Activated CD4-positive, alpha-beta T cell treated with anti-CD3 and anti-CD28 coated beads for 1 hour (primary cell): ENCODE data around the gene FCGR2B.
"Not testable (repeated sequence)": the region's sequence is repeated elsewhere in the genome, so short reads cannot be mapped to it uniquely, and the experiment has no call there.

Experiments
- DNase-seq: peaks from one replicate; pipeline ENCODE4 v3.0.0-alpha.2; 2020

The FCGR2B gene

GRCh38 chr1:161647507-161648360, 15.2 kb upstream of the FCGR2B start:
- not testable (repeated sequence) for DNase-seq

DNA sequence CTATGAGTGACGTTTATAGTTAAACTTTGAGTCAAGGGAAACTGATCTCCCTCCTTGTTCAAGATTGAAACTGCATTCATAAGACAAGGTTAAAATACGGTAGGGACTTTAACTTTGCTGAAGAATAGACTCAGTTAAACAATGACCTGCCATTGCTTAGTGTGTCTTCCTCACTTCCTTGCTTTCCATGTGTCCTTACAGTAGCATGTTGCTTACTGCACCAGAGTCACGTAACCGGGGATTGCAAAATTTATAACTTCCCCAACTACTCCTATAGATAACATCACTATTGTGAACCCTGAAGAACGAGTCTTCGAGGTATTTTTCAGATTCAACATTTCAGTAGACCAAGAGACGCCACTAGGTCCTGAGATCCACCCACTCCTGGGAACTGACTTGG, 9.4 kb upstream of the FCGR2B start:
- DNase-seq: not testable (repeated sequence)

DNA sequence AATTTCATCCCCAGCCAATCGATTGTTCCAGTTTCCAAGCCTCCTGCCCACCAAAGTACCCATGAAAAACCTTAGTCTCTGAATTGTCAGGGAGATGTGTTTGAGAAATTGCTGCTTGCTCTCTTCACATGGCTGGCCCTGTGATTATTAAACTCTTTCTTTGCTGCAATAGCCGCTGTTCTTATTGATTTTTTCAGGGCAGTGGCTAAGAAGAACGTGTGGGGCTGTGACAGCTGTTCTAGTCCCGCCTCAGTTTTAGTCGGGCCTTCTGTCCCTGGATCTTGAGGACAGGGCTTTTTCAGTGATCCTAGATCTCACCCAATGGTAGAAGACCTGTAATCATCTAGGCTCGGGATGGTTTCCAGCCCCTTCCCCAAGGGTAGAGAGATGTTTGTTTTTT, 9.0 kb upstream of the FCGR2B start:
- DNase-seq: not testable (repeated sequence)

DNA sequence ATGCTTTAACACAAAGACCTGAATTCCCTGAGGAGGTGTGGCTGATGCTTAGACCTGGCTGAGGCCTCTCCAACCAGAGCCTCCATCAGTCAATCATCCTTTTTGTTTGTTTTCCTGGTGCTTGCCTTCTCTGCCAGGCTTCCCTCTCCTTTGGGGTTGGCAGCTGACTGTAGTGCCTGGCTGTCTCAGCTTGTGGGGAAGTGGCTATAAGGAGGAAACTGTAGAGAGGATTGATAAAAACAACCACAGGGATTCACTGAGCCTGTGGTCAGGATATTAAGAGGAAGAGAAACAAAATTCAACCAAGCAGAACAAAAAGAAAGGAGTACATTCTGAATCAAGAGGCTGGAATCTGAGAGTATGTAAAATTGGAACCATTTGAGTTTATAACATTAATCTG, 4.4 kb upstream of the FCGR2B start:
- not testable (repeated sequence) for DNase-seq

DNA sequence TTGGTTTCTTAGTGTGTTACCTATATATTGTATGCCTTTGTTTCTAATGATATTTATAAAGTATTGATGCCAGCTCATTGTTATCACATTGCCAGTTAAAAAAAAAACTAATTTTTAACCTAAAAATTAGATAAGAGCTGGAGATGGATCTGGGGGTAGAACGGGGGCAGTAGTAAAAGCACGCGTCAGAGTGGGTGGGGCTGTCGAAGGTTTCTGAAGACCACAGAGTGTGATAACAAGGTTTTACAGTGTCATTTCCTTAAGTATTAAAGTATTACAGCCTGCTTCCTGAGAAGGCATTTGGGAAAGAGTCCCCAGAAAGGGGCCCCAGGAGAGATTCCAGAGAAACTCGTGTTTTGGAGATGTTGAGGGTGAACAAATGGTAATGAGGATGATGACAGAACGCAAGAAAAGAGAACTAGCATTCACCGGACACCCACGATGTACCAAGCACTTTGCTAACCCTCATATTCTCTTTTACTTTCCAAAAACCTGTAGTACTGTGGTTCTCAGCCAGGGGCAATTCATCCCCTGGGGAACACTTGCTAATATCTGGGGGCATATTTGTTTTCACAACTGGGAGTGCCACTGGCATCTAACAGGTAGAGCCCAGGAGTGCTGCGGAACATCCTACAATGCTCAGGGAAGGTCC, 1.2 kb upstream of the FCGR2B start:
- not testable (repeated sequence) for DNase-seq

- not testable (repeated sequence) for DNase-seq
Observed at GRCh38 chr1:161663569-161663968, 626 bp downstream of the FCGR2B start.

- DNase-seq: not testable (repeated sequence)
Observed at GRCh38 chr1:161664689-161665088, 1.7 kb downstream of the FCGR2B start.

DNA sequence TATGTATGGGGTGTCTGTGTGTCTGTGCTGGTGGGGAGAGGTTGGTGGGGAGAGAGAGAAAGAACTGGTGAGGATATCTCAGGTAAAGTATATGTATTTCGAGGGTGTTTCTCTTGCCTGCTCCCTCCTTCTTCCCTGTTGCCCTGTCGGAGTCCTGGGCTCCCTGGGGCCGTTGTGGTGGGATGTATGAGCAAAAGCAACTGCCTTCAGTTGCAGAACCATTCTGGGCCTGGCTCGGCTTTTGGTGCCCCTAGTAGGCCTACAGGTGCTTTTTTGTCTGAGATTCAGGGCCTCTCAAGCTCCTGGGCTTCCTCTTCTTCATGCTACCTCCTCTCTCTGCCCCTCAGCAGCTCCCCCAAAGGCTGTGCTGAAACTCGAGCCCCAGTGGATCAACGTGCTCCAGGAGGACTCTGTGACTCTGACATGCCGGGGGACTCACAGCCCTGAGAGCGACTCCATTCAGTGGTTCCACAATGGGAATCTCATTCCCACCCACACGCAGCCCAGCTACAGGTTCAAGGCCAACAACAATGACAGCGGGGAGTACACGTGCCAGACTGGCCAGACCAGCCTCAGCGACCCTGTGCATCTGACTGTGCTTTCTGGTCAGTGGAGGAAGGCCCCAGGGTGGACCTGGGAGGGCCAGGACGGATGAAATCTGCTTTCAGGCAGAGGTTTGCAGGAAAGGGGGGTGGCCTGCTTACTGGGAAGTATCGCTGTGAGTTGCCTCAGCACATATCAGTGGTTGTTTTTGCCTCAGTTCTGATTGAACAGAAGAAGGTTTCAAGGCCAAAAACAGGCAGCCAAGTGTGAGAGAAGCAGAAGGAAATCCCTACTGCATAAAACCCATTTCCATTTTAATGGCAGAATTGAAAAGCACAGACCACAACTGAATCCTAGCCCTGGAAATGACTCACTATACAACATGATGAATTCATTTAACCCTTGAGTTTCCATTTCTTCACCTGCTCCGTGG, 8.4 kb downstream of the FCGR2B start:
- not testable (repeated sequence) for DNase-seq

DNA sequence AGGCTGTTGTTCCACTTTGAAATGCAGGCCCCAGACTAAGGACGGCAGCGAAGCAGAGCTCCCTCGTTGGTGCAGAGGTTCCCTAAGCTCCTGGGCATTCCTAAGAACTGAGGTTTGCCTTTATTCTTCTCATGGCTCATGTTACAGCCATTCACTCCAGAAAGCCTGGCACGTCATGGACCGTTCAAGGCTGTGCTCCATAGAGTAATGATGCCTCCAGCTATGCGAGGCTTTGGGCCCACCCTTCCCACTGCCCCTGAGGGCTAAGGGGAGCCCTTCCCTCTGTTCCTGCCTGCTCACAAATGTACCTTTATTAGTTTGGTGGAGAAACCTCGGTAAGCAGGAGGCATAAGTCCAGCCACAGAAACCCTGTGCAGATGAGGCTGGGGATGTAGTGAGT, 10.5 kb downstream of the FCGR2B start:
- DNase-seq: not testable (repeated sequence)

DNA sequence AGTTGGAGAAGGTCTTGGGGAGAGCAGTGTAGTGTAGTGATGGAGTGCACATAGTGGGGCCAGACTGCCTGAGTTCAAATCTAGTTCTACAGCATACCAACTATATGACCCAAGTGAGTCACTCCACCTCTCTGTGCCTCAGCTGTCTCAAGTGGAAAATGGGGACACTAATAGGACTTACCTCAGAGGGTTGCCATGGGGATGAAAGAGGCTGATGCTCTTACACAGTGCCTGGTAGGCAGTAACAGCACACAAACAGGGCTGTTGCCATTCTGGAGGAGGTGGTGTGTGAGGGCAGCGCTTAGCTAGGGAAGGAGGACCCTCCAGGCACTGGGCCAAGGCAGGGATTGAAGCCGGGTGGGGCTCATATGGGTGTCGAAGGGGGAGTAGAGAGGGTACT, 11.5 kb downstream of the FCGR2B start:
- not testable (repeated sequence) for DNase-seq

- not testable (repeated sequence) for DNase-seq
Observed at GRCh38 chr1:161674908-161675307, 12.0 kb downstream of the FCGR2B start.

DNA sequence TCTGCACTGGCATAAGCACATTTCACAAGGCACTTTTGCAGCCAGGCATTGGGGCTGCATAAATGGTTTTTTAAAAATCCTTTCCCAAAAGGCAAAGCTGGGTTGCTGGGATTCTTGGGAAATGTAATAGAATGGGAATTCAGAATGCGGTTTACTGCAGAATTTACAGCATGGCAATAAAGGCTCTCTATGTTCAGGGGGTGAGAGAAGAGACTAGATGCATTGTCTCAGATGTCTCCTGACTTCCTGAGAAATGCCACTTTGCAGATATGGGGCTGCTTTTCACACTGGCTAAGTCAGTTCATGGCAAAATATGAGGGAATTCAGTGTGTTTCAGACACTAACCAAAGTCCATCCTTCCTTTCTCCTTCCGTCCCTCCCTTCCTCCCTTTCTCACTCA, 13.5 kb downstream of the FCGR2B start:
- no peak for DNase-seq

DNA sequence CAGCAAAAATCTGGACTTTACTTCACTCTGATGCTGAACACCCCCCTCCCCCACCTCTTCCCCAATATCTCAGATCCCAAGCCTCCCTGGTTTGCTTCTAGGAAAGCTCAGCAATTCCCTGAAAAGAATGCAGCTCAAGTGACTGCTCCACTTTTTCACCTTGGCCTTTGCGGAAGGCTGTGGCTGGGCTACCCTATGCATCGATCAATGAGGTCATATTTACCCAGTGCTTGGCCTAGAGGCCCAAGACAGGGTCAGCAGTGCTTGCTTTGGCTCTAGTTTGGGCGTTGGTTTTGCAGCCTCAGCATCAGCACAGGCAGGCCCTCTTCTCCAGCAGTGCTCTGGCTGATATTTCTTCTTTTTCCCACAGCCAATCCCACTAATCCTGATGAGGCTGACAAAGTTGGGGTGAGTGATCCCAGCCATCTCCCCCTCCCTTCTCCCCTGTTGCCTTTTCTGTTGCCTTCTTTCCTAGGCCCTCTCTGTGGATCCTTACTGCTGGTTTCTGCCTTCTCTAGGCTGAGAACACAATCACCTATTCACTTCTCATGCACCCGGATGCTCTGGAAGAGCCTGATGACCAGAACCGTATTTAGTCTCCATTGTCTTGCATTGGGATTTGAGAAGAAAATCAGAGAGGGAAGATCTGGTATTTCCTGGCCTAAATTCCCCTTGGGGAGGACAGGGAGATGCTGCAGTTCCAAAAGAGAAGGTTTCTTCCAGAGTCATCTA, 14.2 kb downstream of the FCGR2B start:
- no peak for DNase-seq

- no peak for DNase-seq
Observed at GRCh38 chr1:161678500-161678899, 15.6 kb downstream of the FCGR2B start.

DNA sequence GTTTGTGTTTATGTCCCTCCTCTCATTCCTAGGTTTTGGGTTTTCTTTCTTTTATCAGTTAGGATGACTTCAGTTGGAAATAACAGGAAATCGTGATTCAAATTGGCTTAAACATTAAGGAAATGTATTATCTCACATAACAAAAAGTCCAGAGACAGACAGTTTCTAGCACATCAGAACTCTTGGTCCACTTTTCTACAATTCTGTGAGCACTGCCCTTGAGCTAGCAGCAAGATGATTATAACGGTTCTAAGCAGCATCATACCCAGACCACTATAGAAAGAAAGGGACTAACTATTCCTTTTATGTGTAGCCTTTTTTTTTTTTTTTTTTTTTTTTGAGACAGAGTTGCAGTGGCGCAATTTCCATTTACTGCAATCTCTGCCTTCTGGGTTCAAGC, 18.9 kb downstream of the FCGR2B start:
- DNase-seq: no peak

GRCh38 chr1:161688946-161689345, 26.0 kb downstream of the FCGR2B start:
- DNase-seq: no peak

- no peak for DNase-seq
Observed at GRCh38 chr1:161691846-161692245, 28.9 kb downstream of the FCGR2B start.

DNA sequence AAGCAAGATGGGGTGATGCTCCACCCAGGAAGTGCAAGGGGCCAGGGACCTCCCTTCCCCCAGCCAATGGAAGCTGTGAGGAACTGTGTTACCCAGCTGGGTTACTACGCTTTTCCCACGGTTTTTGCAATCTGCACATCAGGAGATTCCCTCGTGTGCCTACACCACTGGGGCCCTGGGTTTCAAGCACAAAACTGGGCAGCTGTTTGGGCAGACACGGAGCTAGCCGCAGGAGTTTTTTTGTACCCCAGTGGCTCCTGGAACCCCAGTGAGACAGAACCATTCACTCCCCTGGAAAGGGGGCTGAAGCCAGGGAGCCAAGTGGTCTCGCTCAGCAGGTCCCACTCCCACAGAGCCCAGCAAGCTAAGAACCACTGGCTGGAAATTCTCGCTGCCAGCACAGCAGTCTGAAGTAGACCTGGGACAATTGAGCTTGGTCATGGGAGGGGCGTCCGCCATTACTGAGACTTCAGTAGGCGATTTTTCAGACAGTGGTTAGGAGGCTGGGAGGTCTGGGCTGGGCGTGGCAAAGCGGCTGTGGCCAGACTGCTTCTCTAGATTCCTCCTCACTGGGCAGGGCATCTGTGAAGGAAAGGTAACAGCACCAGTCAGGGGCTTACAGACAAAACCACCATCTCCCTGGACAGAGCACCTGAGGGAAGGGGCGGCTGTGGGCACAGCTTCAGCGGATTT, 30.2 kb downstream of the FCGR2B start:
- not testable (repeated sequence) for DNase-seq

DNA sequence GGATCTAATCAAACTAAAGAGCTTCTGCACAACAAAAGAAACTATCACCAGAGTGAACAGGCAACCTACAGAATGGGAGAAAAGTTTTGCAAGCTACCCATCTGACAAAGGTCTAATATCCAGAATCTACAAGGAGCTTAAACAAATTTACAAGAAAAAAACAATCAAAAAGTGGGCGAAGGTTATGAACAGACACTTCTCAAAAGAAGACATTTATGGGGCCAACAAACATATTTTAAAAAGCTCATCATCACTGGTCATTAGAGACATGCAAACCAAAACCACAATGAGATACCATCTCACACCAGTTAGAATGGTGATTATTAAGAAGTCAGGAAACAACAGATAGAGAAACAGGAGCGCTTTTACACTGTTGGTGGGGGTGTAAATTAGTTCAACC, 35.4 kb downstream of the FCGR2B start:
- not testable (repeated sequence) for DNase-seq

DNA sequence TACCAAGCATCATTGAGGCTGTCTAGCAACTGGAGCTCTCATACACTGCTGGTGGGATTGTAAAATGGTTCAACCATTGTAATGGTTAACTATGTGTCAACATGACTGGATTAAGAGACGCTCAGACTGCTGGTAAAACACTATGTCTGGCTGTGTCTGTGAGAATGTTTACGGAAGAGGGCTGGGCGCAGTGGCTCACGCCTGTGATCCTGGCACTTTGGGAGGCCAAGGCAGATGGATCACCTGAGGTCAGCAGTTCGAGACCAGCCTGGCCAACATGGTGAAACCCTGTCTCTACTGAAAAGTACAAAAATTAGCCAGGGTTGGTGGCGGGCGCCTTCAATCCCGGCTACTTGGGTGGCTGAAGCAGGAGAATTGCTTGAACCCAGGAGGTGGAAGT, 39.3 kb downstream of the FCGR2B start:
- DNase-seq: no peak

GRCh38 chr1:161705537-161705936, 42.6 kb downstream of the FCGR2B start:
- DNase-seq: no peak

GRCh38 chr1:161706113-161706481, 43.2 kb downstream of the FCGR2B start:
- no peak for DNase-seq
